HG03108 (cell line): ENCODE results near the gene PUS7L.
"Not testable (repeated sequence)": the region's sequence is repeated elsewhere in the genome, so short reads cannot be mapped to it uniquely, and the experiment has no call there.

Experiments
- ATAC-seq: cut with Tn5 transposase; IDR thresholded peaks from one replicate; pipeline ENCODE4 v1.9.1; 2021; ENCODE audit warnings: moderate library complexity; ENCODE audit not compliant: unreplicated experiment

Gene PUS7L

GRCh38 chr12:43751360-43751759 is 7.2 kb downstream of the PUS7L start:
- ATAC-seq, result not testable (repeated sequence)

GRCh38 chr12:43750814-43751213 is 7.8 kb downstream of the PUS7L start:
- ATAC-seq, result no peak

GRCh38 chr12:43749016-43749415 is 9.6 kb downstream of the PUS7L start:
- ATAC-seq, result no peak

- no peak for ATAC-seq
Measured at GRCh38 chr12:43744826-43745225, 13.8 kb downstream of the PUS7L start.

GRCh38 chr12:43742106-43742505 is 16.5 kb downstream of the PUS7L start:
- no peak for ATAC-seq

- ATAC-seq, result peak; percentile 52
Measured at GRCh38 chr12:43740511-43741100, 18.0 kb downstream of the PUS7L start.

- no peak for ATAC-seq
Measured at GRCh38 chr12:43737646-43738045, 20.9 kb downstream of the PUS7L start.

GRCh38 chr12:43736927-43737440 is 21.6 kb downstream of the PUS7L start:
- ATAC-seq, result no peak

GRCh38 chr12:43733687-43734086 is 24.9 kb downstream of the PUS7L start:
- ATAC-seq, result no peak

GRCh38 chr12:43730283-43730682 is 28.3 kb downstream of the PUS7L start:
- no peak for ATAC-seq

- no peak for ATAC-seq
Measured at GRCh38 chr12:43728698-43729097, 29.9 kb downstream of the PUS7L start.

- no peak for ATAC-seq
Measured at GRCh38 chr12:43728117-43728516, 30.5 kb downstream of the PUS7L start.

GRCh38 chr12:43723134-43723533 is 35.5 kb downstream of the PUS7L start:
- no peak for ATAC-seq

- no peak for ATAC-seq
Measured at GRCh38 chr12:43722621-43723020, 36.0 kb downstream of the PUS7L start.

GRCh38 chr12:43711348-43711747 is 47.2 kb downstream of the PUS7L start:
- ATAC-seq, result no peak

- ATAC-seq, result not testable (repeated sequence)
Measured at GRCh38 chr12:43703772-43704171, 54.8 kb downstream of the PUS7L start.

- not testable (repeated sequence) for ATAC-seq
Measured at GRCh38 chr12:43701194-43701593, 57.4 kb downstream of the PUS7L start.

GRCh38 chr12:43696154-43696553 is 62.4 kb downstream of the PUS7L start:
- ATAC-seq, result no peak

- no peak for ATAC-seq
Measured at GRCh38 chr12:43694879-43695278, 63.7 kb downstream of the PUS7L start.

- ATAC-seq, result no peak
Measured at GRCh38 chr12:43692064-43692463, 66.5 kb downstream of the PUS7L start.

- ATAC-seq, result not testable (repeated sequence)
Measured at GRCh38 chr12:43685491-43685890, 73.1 kb downstream of the PUS7L start.

- ATAC-seq, result peak; percentile 78
Measured at GRCh38 chr12:43676183-43676813, 82.3 kb downstream of the PUS7L start.
